ENCODE data around the gene MAP3K4. TPM values are rescaled to one million over a fixed set of nuclear protein-coding genes. Genes with fewer than 3 reads are reported as not detected.

Gene MAP3K4
- total RNA-seq, 1 donor from 2014 or later: 59.8 TPM

DNA sequence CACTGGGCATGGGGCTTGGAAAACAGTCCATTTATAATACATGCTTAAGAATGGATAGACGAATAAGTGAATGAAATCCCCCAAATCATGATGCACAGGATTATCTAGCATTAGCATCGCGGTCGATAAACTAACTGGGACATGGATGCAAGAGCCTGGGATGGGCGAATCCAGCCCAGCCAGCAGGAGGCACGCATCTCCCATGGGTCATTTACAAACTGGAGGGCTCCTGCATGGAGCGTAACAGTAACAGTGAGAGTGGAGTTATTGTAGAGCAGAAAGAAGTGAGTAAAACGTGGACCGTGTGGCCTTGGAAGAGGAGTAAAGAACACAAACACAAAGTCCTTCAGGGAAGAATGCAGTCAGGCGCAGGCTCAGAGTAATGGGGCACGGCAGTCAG, 145.8 kb downstream of the MAP3K4 start:
- Mint-ChIP-seq H3K27ac (no peak overlapping the region), H3K4me1 (peaks cover 4% of the 10 kb centered on the region), H3K4me3 (no peak overlapping the region), H3K9me3 (no peaks in the 10 kb centered on the region), H3K36me3 (peaks cover 33% of the 10 kb centered on the region), H3K27me3 (ENCODE audit: low read depth) (no peaks in the 10 kb centered on the region)
- TF ChIP-seq, protein P1, sequence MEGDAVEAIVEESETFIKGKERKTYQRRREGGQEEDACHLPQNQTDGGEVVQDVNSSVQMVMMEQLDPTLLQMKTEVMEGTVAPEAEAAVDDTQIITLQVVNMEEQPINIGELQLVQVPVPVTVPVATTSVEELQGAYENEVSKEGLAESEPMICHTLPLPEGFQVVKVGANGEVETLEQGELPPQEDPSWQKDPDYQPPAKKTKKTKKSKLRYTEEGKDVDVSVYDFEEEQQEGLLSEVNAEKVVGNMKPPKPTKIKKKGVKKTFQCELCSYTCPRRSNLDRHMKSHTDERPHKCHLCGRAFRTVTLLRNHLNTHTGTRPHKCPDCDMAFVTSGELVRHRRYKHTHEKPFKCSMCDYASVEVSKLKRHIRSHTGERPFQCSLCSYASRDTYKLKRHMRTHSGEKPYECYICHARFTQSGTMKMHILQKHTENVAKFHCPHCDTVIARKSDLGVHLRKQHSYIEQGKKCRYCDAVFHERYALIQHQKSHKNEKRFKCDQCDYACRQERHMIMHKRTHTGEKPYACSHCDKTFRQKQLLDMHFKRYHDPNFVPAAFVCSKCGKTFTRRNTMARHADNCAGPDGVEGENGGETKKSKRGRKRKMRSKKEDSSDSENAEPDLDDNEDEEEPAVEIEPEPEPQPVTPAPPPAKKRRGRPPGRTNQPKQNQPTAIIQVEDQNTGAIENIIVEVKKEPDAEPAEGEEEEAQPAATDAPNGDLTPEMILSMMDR (IDR thresholded peaks at IDR 0.05; ENCODE audit: unreplicated experiment): no peak
- no peak for DNase-seq (ENCODE audit: low spot score in 2 of 2, unreplicated experiment in 2 of 2)

DNA sequence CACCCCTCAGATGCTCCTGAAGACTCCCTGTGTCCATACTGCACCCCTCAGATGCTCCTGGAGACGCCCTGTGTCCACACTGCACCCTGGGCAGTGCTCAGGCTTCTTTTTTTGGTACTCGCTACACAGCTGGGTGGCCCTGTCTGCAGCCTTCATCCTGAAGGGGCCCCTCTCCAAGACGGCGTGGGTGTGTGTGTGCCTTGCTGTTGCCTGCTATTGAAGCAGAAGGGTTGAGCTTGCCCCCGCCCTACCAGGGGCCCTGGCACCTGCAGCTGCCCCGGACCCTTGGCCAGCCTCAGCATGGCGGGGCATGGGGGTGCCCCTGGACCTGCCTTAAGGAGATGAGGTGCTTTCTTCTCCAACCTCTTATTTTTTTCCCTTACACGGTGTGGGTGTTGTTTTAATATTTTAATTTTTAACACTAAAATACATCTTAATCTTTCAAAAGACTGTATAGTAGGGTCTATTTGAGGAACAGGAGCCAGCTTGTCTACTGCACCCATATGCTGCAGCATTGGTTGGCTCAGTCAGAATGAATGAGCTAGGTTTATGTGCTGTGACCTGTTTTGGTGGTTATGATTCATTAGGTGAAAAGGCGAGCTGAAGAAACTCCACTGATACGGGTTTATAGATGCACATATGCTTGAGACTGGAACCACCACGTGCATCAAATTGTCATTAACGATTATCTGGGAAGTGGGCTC, 146.4 kb downstream of the MAP3K4 start:
- TF ChIP-seq, protein P1 (IDR thresholded peaks at IDR 0.05; ENCODE audit: unreplicated experiment): no peak
- peak in 1 of 2 experiments; percentile 20 for DNase-seq (ENCODE audit: low spot score in 2 of 2, unreplicated experiment in 2 of 2)
- Mint-ChIP-seq H3K36me3 (peaks cover 35% of the 10 kb centered on the region), H3K4me1 (peaks cover 4% of the 10 kb centered on the region), H3K4me3 (no peak overlapping the region), H3K27ac (no peak overlapping the region), H3K9me3 (no peaks in the 10 kb centered on the region), H3K27me3 (ENCODE audit: low read depth) (no peaks in the 10 kb centered on the region)

DNA sequence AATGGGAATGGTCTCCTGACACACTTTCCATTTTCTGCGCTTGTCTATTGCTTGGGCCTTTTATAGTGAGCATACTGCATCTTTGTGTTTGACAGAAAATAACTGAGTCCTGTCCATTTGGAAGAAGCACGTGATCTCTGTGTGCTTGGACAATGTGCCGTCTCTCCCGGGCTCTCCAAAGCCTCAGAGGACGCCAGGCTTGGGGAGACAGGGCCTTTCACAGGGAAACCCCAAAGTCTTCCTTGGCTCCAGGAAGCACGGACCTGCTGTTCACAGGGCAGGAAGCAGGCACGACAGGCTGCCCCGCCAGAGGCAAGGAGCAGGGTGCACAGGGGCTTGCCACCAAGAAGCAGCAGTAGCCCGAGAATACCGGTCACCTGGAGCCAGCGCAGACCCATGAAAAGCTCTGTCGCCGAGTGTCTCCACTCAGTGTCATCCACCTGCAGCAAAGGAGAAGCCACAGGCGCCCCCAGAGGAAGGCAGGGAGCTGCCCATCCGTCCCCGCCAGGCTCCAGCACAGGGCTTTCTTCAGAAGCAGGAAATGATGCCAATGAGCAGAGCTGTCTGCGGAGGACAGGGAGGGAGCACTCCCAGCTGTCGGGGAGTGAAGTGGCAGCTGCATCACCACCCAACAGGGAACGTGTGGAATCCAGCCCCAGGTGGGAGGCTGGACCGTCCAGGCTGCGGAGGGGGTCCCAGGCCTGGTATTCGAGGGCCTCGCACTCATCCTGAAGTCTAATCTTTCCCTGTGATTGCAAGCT, 147.2 kb downstream of the MAP3K4 start:
- Mint-ChIP-seq H3K27ac (no peak overlapping the region), H3K36me3 (peaks cover 36% of the 10 kb centered on the region), H3K9me3 (no peaks in the 10 kb centered on the region), H3K27me3 (ENCODE audit: low read depth) (no peaks in the 10 kb centered on the region), H3K4me3 (no peak overlapping the region), H3K4me1 (peaks cover 4% of the 10 kb centered on the region)
- TF ChIP-seq, protein P1 (IDR thresholded peaks at IDR 0.05; ENCODE audit: unreplicated experiment): no peak
- DNase-seq (ENCODE audit: low spot score in 2 of 2, unreplicated experiment in 2 of 2): peak in 1 of 2 experiments; percentile 33

DNA sequence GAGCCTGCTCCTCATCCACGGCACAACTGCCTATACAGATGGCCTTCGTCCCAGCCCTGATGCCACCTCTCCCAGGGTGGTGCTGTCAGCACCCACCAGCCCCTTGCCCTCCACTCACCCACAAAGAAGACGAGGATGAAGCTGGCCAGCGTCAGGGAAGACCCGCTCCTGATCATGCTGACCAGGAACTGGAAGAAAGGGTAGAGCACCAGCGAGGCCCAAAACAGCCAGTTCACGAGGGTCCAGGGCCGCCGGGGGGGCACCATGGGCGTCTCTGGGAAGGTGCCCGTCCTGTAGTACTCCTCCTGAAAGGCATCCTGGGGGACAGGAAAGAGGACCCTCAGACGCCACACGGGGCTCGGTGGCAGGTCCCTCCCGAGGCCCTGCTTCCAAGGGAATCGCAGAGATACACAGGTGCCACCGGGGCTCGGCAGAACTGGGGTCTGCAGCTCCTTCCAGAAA, 147.8 kb downstream of the MAP3K4 start:
- TF ChIP-seq, protein P1 (IDR thresholded peaks at IDR 0.05; ENCODE audit: unreplicated experiment): no peak
- no peak overlapping the region for H3K27ac Mint-ChIP-seq
- no peaks in the 10 kb centered on the region for H3K27me3 Mint-ChIP-seq (ENCODE audit: low read depth)
- H3K4me1 Mint-ChIP-seq: no peaks in the 10 kb centered on the region
- DNase-seq (ENCODE audit: low spot score in 2 of 2, unreplicated experiment in 2 of 2): peak in 1 of 2 experiments; percentile 33
- no peak overlapping the region for H3K4me3 Mint-ChIP-seq
- no peaks in the 10 kb centered on the region for H3K9me3 Mint-ChIP-seq
- H3K36me3 Mint-ChIP-seq: peaks cover 38% of the 10 kb centered on the region

DNA sequence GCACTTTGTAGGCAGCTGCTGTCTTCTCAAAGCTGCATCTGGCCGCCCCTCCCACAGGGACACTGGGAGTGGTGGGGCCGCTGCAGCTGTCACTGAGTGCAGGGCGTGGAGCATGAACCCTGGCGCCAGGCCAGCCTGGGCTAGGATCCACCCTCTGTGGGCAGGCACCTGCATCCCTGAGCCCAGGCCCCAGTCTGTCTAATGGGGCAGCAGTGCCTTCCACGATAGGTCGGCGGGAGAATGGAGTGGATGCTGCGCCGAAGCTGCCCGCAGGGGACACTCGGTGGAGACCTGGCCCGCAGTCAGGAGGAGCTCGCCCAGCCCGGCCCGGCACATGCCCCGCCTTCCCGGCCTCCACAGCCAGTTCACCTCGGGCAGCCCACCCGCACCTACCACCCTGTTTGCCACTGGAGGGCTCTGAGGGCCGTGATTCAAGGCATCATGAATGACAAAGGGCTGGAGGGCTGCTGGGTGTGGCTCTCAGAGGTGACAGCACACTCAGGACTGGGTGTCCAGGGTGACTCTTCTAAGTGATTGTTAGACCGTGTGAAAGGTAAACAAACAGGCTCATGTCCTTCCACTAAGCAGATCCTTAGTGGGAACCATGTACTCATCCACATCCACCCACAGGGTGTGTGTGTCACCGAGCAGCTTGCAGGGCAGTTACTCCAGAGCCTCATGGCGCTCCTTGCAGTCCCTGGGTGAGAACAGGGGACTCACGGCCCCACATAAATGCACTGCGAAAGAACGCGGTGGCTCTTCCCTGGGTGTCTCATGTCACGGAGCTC, 148.4 kb downstream of the MAP3K4 start:
- TF ChIP-seq, protein P1 (IDR thresholded peaks at IDR 0.05; ENCODE audit: unreplicated experiment): no peak
- H3K27me3 Mint-ChIP-seq (ENCODE audit: low read depth): no peaks in the 10 kb centered on the region
- peaks cover 35% of the 10 kb centered on the region for H3K36me3 Mint-ChIP-seq
- no peak overlapping the region for H3K4me3 Mint-ChIP-seq
- DNase-seq (ENCODE audit: low spot score in 2 of 2, unreplicated experiment in 2 of 2): peak in 1 of 2 experiments; percentile 36
- no peaks in the 10 kb centered on the region for H3K4me1 Mint-ChIP-seq
- H3K27ac Mint-ChIP-seq: no peak overlapping the region
- H3K9me3 Mint-ChIP-seq: no peaks in the 10 kb centered on the region

All from mesothelial cell of epicardium (in vitro differentiated cells).